Endothelial cell of umbilical vein (primary cell): ENCODE data around the gene LMF1. TPM values are rescaled to one million over a fixed set of nuclear protein-coding genes. Genes with fewer than 3 reads are reported as not detected.

ENCODE experiments used
- BruUV-seq: library from RNA; stranded (reverse); fragments of 400-500 nt; replicated peaks from 2 replicates; lab custom pipeline; 2021; lab: Mats Ljungman, UMichigan
- CTCF ChIA-PET: fragments of 300-600, 350-600 bp; sonication (Branson Sonifier 250); formaldehyde crosslinking; loops from one replicate; lab custom pipeline; 2021; ENCODE audit warnings: antibody characterized with exemption, inconsistent platforms; lab: Charles Lee
- POLR2A ChIA-PET: fragments of 300-600, 350-600 bp; sonication (Branson Sonifier 250); formaldehyde crosslinking; loops from one replicate; lab custom pipeline; 2021; ENCODE audit warnings: antibody characterized with exemption, inconsistent platforms; lab: Charles Lee
- DNase-seq: peaks from one replicate; pipeline ENCODE4 v3.0.0-alpha.2; 2011; ENCODE audit warnings: low read depth, low spot score
- FAIRE-seq: peaks from 2 replicates; lab custom pipeline; 2011; peaks lifted over from hg19 to GRCh38; lab: Jason Lieb, UNC
- H2AFZ ChIP-seq: 2 replicates; pipeline ENCODE4 v1.6.0; 2012; ENCODE audit warnings: low read depth, low read length, control low read depth, inconsistent platforms
- H3K27ac ChIP-seq: 2 replicates; pipeline ENCODE4 v1.5.1; 2011; ENCODE audit warnings: low read depth, mild to moderate bottlenecking, control low read depth, low read length, moderate library complexity; ENCODE audit not compliant: insufficient read depth
- H3K27me3 ChIP-seq, 2 experiments: 2 replicates each; pipeline versions ENCODE4 v1.6.0 to v1.6.1; 2011; ENCODE audit warnings: low read length in 2 of 2, mixed read lengths in 1 of 2; ENCODE audit not compliant: control insufficient read depth in 2 of 2, insufficient read depth in 2 of 2
- H3K36me3 ChIP-seq, 2 experiments: 2 replicates in 1 of 2; 3 replicates in 1 of 2; pipeline ENCODE4 v1.5.1; 2011; ENCODE audit warnings: low read length in 2 of 2, mild to moderate bottlenecking in 1 of 2, moderate library complexity in 1 of 2; ENCODE audit not compliant: control insufficient read depth in 2 of 2, insufficient read depth in 2 of 2; ENCODE audit errors: extremely low read depth in 1 of 2
- H3K4me1 ChIP-seq: 3 replicates; pipeline ENCODE4 v1.5.1; 2011; ENCODE audit warnings: mild to moderate bottlenecking, low read length; ENCODE audit not compliant: control insufficient read depth, insufficient read depth; ENCODE audit errors: extremely low read depth
- H3K4me2 ChIP-seq: 2 replicates; pipeline ENCODE4 v1.6.1; 2011; ENCODE audit warnings: low read length, control low read depth, mixed read lengths; ENCODE audit not compliant: insufficient read depth
- H3K4me3 ChIP-seq, 3 experiments: fragments of 200-600 bp in 1 of 3; sonication (generic), shearing (Covaris generic) in 1 of 3; replicated peaks in 1 of 3; 2 replicates each; pipeline ENCODE4 v1.5.1; 2011 to 2016; ENCODE audit warnings: control low read depth in 3 of 3, low read length in 3 of 3, mild to moderate bottlenecking in 2 of 3, inconsistent platforms in 1 of 3, low read depth in 1 of 3, moderate library complexity in 1 of 3; ENCODE audit not compliant: insufficient read depth in 1 of 3
- H3K79me2 ChIP-seq: 2 replicates; pipeline ENCODE4 v1.6.0; 2012; ENCODE audit warnings: low read length, inconsistent platforms; ENCODE audit not compliant: control insufficient read depth, insufficient read depth
- H3K9ac ChIP-seq: replicated peaks from 2 replicates; pipeline ENCODE3; 2011; ENCODE audit warnings: low read length, control low read depth; ENCODE audit not compliant: insufficient read depth; ENCODE audit errors: extremely low read depth
- H3K9me1 ChIP-seq: replicated peaks from 3 replicates; pipeline ENCODE4 v1.6.0; 2011; ENCODE audit warnings: mild to moderate bottlenecking, low read length; ENCODE audit not compliant: control insufficient read depth, insufficient read depth; ENCODE audit errors: extremely low read depth
- H3K9me3 ChIP-seq: replicated peaks from 2 replicates; pipeline ENCODE4 v1.5.1; 2012; ENCODE audit warnings: low read length, inconsistent platforms; ENCODE audit not compliant: control insufficient read depth, insufficient read depth
- H4K20me1 ChIP-seq: replicated peaks from 2 replicates; pipeline ENCODE3; 2011; ENCODE audit warnings: mild to moderate bottlenecking, low read length; ENCODE audit not compliant: control insufficient read depth, insufficient read depth; ENCODE audit errors: extremely low read depth
- EZH2 ChIP-seq: IDR thresholded peaks from 2 replicates; pipeline ENCODE4 v1.6.1; 2012; ENCODE audit warnings: borderline replicate concordance, low read depth, mild to moderate bottlenecking, moderate library complexity, low read length, inconsistent platforms; ENCODE audit not compliant: severe bottlenecking
- FOS ChIP-seq: IDR thresholded peaks from 2 replicates; pipeline ENCODE4 v1.6.1; 2011; ENCODE audit warnings: mild to moderate bottlenecking, low read length, moderate library complexity, borderline replicate concordance; ENCODE audit not compliant: insufficient read depth
- MAX ChIP-seq: IDR thresholded peaks from 2 replicates; pipeline ENCODE4 v1.6.1; 2011; ENCODE audit not compliant: insufficient read depth, insufficient read length
- POLR2AphosphoS5 ChIP-seq: IDR thresholded peaks from 2 replicates; pipeline ENCODE4 v1.6.1; 2012; ENCODE audit warnings: low read depth, mild to moderate bottlenecking, control low read depth, low read length, moderate library complexity; ENCODE audit not compliant: insufficient read depth
- dilution Hi-C: fragments of 300-500 bp; cut with MboI; formaldehyde crosslinking; loops from one replicate; pipeline ENCODE4 v1.15.0; 2019; ENCODE audit warnings: low sequenced_read_pairs; ENCODE audit not compliant: extremely low pct_ligation_motif_present
- intact Hi-C: fragments of 100-400 bp; cut with micrococcal nuclease; formaldehyde crosslinking; loops from one replicate; pipeline ENCODE4 v1.10.0; 2022
- polyA plus RNA-seq, 4 experiments: library from polyadenylated mRNA; depleted of rRNA in 3 of 4; stranded (reverse) in 3 of 4; unstranded in 1 of 4; fragments of >200 nt; gene quantifications; 2 replicates each; pipeline versions ENCODE4 v1.2.1 to v1.2.3, GENCODE V29; 2011 to 2012; ENCODE audit warnings: missing spikeins in 1 of 4
- total RNA-seq: library from RNA; stranded (reverse); gene quantifications from 2 replicates; pipeline ENCODE4 v1.2.3, GENCODE V29; 2021
- TF ChIP-seq, protein P1 (sequence below), 2 donors: IDR thresholded peaks; 1 replicate in 1 of 2; 2 replicates in 1 of 2; pipeline ENCODE4 v1.5.1; 2011; ENCODE audit warnings: low read length in 2 of 2, mild to moderate bottlenecking in 2 of 2, moderate library complexity in 2 of 2, control low read depth in 1 of 2, inconsistent platforms in 1 of 2, low read depth in 1 of 2; ENCODE audit not compliant: insufficient read depth in 1 of 2; ENCODE audit errors: extremely low read depth in 1 of 2

The LMF1 gene
- total and polyA plus RNA-seq, 2 donors (not counting 3 experiments of a cell fraction or from before 2014, with no cell fraction given): 17.8 TPM

- FAIRE-seq (no peak), DNase-seq (no peak)
- Histone ChIP-seq H2AFZ (no peak overlapping the region), H3K36me3 (no peaks in the 10 kb centered on the region), H4K20me1 (no peaks in the 10 kb centered on the region), H3K4me1 (no peaks in the 10 kb centered on the region), H3K9ac (no peak overlapping the region), H3K27me3 (no peaks in the 10 kb centered on the region), H3K9me3 (peaks cover 3% of the 10 kb centered on the region), H3K79me2 (no peaks in the 10 kb centered on the region), H3K9me1 (no peaks in the 10 kb centered on the region), H3K27ac (no peak overlapping the region), H3K4me2 (no peak overlapping the region), H3K4me3 (no peak overlapping the region)
- TF ChIP-seq, protein P1, sequence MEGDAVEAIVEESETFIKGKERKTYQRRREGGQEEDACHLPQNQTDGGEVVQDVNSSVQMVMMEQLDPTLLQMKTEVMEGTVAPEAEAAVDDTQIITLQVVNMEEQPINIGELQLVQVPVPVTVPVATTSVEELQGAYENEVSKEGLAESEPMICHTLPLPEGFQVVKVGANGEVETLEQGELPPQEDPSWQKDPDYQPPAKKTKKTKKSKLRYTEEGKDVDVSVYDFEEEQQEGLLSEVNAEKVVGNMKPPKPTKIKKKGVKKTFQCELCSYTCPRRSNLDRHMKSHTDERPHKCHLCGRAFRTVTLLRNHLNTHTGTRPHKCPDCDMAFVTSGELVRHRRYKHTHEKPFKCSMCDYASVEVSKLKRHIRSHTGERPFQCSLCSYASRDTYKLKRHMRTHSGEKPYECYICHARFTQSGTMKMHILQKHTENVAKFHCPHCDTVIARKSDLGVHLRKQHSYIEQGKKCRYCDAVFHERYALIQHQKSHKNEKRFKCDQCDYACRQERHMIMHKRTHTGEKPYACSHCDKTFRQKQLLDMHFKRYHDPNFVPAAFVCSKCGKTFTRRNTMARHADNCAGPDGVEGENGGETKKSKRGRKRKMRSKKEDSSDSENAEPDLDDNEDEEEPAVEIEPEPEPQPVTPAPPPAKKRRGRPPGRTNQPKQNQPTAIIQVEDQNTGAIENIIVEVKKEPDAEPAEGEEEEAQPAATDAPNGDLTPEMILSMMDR (IDR thresholded peaks at IDR 0.05; ENCODE audit: extremely low read depth in 1 of 2, insufficient read depth in 1 of 2, low read depth in 1 of 2, low read length in 2 of 2): no peak
- TF ChIP-seq MAX (no peak), POLR2AphosphoS5 (no peak), EZH2 (no peak), FOS (no peak)
- dilution Hi-C loops: no loop called here
- CTCF ChIA-PET: no interaction called here
- intact Hi-C loops: no loop called here
- no TSS peak for BruUV-seq
- POLR2A ChIA-PET: no interaction called here
Measured at GRCh38 chr16:847681-848445, 122.9 kb downstream of the LMF1 start.
